ENCODE data around the gene GLIPR1L1.

DNA sequence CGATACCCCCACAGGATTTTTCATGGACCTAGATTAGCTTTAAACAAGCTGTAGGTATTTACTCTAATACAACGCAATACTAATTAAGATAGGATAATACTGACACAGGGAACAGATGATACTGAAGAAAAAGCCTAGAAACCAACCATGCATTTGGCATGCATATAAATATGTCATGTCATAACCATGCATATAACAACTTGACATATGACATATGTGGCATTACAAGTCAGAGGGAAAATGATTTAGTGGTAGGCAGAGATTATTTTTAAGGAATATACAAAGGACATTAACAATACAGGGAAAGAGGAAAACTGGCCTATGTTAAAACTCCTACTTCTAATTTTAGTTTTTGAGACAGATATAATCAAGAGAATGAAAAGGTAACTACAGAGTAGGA, 32.2 kb upstream of the GLIPR1L1 start:
- TF ChIP-seq, protein P1, sequence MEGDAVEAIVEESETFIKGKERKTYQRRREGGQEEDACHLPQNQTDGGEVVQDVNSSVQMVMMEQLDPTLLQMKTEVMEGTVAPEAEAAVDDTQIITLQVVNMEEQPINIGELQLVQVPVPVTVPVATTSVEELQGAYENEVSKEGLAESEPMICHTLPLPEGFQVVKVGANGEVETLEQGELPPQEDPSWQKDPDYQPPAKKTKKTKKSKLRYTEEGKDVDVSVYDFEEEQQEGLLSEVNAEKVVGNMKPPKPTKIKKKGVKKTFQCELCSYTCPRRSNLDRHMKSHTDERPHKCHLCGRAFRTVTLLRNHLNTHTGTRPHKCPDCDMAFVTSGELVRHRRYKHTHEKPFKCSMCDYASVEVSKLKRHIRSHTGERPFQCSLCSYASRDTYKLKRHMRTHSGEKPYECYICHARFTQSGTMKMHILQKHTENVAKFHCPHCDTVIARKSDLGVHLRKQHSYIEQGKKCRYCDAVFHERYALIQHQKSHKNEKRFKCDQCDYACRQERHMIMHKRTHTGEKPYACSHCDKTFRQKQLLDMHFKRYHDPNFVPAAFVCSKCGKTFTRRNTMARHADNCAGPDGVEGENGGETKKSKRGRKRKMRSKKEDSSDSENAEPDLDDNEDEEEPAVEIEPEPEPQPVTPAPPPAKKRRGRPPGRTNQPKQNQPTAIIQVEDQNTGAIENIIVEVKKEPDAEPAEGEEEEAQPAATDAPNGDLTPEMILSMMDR (conservative IDR thresholded peaks at IDR 0.05 in 1 of 2, IDR thresholded peaks at IDR 0.05 in 1 of 2; ENCODE audit: low read depth in 1 of 2, low read length in 2 of 2): no peak
- TF ChIP-seq EZH2 (IDR thresholded peaks at IDR 0.05; ENCODE audit: low read length, missing control alignments): no peak
